ACHN (cell line): ENCODE measurements around the gene CFAP20.
"Not testable (repeated sequence)": the region's sequence is repeated elsewhere in the genome, so short reads cannot be mapped to it uniquely, and the experiment has no call there.

ENCODE experiments used
- DNase-seq: peaks from one replicate; pipeline ENCODE4 v3.0.0-alpha.2; 2015
- in situ Hi-C: cut with HindIII; loops from 2 replicates; pipeline ENCODE4 v1.10.0; 2017; ENCODE audit warnings: low sequenced_read_pairs, low pct_ligation_motif_present, low pct_unique_long_range_greater_than_20kb

CFAP20 gene

DNA sequence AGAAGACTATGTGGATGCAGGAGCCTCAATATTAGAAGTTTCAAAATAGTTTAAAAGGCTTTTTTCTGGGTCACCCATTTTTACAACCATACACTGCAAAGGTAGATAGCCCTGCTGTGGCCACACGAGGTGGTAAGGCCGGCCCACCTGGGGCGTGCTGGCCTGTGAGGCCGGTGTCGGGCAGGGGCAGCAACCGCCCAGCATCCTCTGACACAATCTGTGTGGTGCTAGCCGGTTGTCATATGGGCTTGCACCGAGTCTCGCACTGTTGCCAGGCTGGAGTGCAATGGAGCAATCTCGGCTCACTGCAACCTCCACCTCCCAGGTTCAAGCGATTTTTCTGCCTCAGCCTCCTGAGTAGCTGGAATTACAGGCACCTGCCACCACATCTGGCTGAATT is 44.0 kb downstream of the CFAP20 start:
- in situ Hi-C loops = no loop called here
- DNase-seq = no peak

DNA sequence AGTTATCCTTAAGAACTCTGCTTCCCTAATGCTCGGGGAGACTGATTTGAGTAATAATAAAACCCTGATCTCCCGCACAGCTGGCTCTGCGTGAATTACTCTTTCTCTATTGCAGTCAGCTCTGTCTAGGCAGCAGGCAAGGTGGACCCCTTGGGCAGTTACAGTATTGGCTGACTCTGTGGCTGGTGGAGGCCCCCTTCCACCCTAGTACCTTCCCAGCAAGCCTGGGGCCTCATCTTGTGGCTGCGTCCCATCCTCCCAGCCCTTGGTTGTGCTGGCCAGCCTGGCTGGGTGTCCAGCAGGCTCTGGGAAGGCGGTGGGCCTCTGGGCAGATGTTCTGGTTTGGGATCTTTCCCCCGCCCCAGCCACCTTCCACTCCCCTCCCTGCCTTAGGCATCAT is 44.5 kb downstream of the CFAP20 start:
- DNase-seq = no peak
- in situ Hi-C loops = no loop called here

GRCh38 chr16:58082381-58082780 is 46.8 kb downstream of the CFAP20 start:
- DNase-seq = no peak
- in situ Hi-C loops = no loop called here

- in situ Hi-C loops, DNase-seq: not testable (repeated sequence)
These were observed 48.5 kb downstream of the CFAP20 start for GRCh38 chr16:58080657-58081056.

GRCh38 chr16:58077796-58078195 is 51.4 kb downstream of the CFAP20 start:
- no peak for DNase-seq
- in situ Hi-C loops = no loop called here

- in situ Hi-C loops = no loop called here
- DNase-seq = no peak
These were observed 52.7 kb downstream of the CFAP20 start for GRCh38 chr16:58076514-58076913.

- in situ Hi-C loops = no loop called here
- DNase-seq = no peak
These were observed 54.5 kb downstream of the CFAP20 start for GRCh38 chr16:58074657-58075056.

DNA sequence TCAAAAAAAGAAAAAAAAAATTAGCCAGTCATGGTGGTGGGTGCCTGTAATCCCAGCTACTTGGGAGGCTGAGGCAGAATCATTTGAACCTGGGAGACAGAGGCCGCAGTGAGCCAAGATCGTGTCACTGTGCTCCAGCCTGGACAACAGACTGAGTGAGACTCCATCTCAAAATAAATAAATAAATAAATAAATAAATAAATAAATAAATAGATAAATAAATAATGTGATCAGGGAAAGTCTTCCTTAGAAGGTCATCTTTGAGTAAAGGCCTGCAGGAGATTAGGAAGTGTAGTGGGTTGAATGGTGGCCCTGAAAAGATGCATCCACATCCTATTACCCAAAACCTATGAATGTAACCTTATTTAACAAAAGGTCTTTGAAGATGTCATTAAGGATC is 56.1 kb downstream of the CFAP20 start:
- DNase-seq, in situ Hi-C loops: not testable (repeated sequence)

GRCh38 chr16:58072134-58072533 is 57.0 kb downstream of the CFAP20 start:
- in situ Hi-C loops, DNase-seq: not testable (repeated sequence)

GRCh38 chr16:58070585-58070984 is 58.6 kb downstream of the CFAP20 start:
- no peak for DNase-seq
- in situ Hi-C loops = no loop called here
